Breast epithelium (tissue), 3 donors: ENCODE measurements around the gene TP63.

Experiments
- CTCF ChIP-seq, 3 donors: fragments of 450-650 bp; IDR thresholded peaks; one replicate each; pipeline ENCODE4 v1.5.1; 2016 to 2017; ENCODE audit warnings: antibody characterized with exemption in 3 of 3, mild to moderate bottlenecking in 3 of 3, moderate library complexity in 3 of 3
- POLR2A ChIP-seq: fragments of 450-650 bp; IDR thresholded peaks from one replicate; pipeline ENCODE4 v1.6.1; 2016; ENCODE audit warnings: antibody characterized with exemption, mild to moderate bottlenecking, moderate library complexity

- TF ChIP-seq CTCF (IDR thresholded peaks at IDR 0.05), result no peak
- no peak for TF ChIP-seq POLR2A
These were observed 163.3 kb downstream of the TP63 start for GRCh38 chr3:189794518-189794917.
